Medulla oblongata (tissue), 1 donor: ENCODE measurements around the gene PTPRF.
A peak's percentile ranks its signal among the peaks of the same experiment; 100 is the strongest.
"Not testable (repeated sequence)": the region's sequence is repeated elsewhere in the genome, so short reads cannot be mapped to it uniquely, and the experiment has no call there.

Experiments
- DNase-seq: peaks from one replicate; pipeline ENCODE4 v3.0.0-alpha.2; 2015; ENCODE audit errors: extremely low spot score

Gene PTPRF

DNA sequence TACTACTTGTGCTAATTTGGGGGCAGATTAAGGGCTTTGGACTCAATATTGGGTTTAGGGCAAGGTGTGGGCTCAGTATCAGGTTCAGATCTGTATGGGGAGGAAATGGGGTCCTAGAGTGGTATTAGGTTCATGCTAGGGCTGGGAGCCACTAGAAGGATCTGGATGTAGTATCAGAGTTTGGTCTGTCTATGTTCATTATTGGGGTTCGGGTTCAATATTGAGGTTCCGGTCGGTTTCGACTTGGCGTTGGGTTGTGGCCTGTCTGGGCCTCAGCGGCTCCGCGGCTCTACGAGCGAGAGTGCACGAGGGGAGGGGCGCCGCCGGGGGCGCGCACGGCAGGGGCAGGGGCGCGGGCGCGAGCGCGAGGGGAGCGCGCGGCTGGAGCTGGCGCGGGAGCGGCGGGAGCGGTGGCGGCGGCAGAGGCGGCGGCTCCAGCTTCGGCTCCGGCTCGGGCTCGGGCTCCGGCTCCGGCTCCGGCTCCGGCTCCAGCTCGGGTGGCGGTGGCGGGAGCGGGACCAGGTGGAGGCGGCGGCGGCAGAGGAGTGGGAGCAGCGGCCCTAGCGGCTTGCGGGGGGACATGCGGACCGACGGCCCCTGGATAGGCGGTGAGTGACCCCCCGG lies at the start of gene PTPRF:
Gene PTPRF (plus strand): TSS at position 401 of the 624 bp plus-strand sequence. CDS start 14,193 bp downstream, outside the sequence.
- DNase-seq, result peak; percentile 67

GRCh38 chr1:43481491-43481890 lies 49.2 kb upstream of the PTPRF start:
- no peak for DNase-seq

DNA sequence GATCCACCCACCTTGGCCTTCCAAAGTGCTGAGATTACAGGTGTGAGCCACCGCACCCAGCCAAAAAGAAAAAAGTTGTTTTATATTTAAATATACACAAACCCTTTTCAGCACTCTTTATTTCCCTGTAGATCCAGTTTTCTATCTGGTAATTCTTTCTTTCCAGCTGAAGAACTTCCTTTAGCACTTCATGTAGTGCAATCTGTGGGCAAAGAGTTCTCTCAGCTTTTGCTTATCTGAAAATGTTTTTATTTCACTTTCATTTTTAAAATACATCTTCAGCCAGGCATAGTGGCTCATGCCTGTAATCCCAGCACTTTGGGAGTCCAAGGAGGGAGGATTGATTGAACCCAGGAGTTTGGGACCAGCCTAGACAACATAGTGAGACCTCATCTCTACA lies 48.5 kb upstream of the PTPRF start:
- no peak for DNase-seq

- no peak for DNase-seq
Measured at GRCh38 chr1:43484367-43484766, 46.3 kb upstream of the PTPRF start.

DNA sequence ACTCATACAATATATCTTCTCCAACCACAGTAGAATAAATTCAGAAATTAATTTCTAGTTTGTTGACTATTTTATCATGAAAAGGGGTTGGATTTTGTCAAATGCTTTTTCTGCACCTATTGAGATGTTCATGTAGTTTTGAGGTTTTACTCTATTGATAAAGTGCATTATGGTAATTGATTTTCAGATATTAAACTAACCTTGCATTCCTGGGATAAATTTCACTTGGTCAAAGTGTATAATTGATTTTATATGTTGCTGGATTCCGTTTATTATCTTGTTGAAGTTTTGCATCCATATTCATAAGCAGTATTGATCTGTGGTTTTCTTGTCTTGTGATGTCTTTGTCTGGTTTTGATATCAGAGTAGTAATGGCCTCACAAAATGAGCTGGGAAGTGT lies 42.5 kb upstream of the PTPRF start:
- no peak for DNase-seq

DNA sequence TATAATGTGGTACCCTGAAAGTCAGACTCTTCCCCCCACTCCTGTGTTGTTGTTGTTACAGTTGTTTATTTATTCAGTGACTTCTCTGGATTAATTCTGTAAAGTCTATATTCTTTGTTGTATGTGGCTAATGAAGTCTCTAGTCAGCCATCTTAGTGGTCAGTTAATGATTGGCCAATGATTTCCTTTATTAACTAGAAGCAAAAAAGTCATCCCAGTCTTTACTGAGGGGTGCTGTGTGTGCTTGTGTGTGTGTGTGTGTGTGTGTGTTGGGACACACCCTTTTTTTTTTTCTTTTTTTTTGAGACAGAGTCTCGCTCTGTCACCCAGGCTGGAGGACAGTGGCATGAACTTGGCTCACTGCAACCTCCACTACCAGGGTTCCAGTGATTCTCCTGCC lies 39.6 kb upstream of the PTPRF start:
- DNase-seq, result no peak

GRCh38 chr1:43492826-43493225 lies 37.9 kb upstream of the PTPRF start:
- DNase-seq, result no peak

- no peak for DNase-seq
Measured at GRCh38 chr1:43493661-43494450, 36.8 kb upstream of the PTPRF start.

DNA sequence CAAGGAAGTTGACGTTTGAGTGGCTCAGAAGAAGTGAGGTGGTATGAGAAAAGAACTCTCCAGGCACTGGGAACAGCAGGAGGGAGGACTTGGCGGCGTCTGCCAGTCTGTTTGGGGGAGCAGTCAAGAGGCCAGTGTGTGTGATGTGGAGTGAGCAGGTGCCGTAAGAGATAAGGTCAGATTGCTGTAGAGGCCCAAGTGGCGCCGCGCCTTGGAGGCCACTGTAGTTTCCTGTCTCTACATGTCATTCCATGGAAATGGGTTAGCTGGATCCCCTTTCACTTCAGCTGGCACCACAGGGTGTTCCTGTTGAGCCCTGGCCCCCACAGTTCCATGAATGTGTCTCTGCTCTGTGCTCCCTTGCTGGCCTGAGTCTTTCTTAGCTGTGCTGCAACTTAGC lies 35.5 kb upstream of the PTPRF start:
- no peak for DNase-seq

DNA sequence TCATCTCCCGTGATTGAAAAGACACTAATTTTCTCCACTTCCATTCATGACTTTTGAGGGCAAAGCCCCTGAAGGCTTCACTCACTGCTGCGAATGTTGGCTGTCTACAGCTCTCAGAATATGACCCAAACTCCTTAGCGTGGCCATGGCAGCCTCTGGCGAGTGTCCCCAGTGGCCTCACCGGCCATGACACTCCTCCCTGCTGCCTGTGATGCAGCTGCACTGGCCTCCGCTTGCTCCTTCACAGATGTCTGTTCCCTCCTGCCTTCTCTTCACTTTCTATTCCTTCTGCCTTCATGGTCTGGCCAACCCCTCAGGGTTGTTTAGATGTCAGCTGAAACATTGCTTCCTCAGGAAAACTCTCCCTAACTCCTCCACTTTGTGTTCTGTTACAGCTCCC lies 30.8 kb upstream of the PTPRF start:
- DNase-seq, result no peak

- DNase-seq, result not testable (repeated sequence)
Measured at GRCh38 chr1:43501806-43502205, 28.9 kb upstream of the PTPRF start.

- DNase-seq, result no peak
Measured at GRCh38 chr1:43503534-43503933, 27.1 kb upstream of the PTPRF start.

- DNase-seq, result no peak
Measured at GRCh38 chr1:43505077-43505780, 25.5 kb upstream of the PTPRF start.

GRCh38 chr1:43506233-43506632 lies 24.4 kb upstream of the PTPRF start:
- DNase-seq, result no peak

DNA sequence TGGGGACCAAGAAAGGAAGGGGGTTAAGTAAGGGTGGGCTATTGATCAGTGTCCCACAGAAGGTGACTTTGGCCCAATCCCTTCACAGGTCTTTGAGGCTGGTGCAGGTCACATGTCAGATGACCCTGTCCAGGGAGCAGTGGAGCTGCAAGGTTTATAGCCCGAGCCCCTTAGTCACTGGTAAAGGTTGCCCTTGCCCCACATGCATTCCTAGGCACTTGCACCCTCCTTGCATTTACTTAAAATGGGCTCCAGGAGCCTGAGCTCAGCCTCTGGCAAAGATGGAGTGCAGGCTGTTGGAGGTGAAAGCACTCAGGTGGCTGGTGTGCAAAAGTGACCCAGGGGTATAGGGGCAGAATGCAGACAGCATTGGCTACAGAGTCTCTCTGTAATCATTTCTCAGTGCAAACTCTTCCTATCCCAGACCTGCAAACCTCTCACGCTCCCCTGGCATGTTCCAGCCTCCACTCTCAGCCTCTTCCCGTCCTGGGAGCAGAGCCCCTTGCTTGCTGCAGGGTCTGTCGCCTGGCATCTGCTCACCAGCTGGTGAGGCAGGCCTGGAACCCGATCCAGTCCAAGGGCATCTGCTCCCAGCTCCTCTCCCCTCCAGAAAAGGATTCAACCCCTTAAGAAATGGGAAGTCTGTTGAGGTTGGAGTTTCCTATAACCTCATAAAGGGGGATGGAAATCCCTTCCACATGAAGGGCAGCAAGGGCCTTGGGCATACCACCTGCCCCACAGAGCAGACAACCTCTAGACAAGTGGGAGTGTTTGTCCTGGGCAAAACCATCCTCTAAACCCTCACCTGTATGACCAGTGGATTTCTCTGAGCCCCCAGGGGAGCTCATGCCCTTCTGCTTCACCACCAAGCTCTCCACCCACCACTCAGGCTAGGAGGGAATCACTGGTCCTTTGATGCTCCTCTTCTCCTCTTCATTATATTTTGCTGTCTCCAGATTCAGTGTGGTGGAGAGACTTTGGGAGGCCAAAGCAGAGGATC lies 23.1 kb upstream of the PTPRF start:
- no peak for DNase-seq

DNA sequence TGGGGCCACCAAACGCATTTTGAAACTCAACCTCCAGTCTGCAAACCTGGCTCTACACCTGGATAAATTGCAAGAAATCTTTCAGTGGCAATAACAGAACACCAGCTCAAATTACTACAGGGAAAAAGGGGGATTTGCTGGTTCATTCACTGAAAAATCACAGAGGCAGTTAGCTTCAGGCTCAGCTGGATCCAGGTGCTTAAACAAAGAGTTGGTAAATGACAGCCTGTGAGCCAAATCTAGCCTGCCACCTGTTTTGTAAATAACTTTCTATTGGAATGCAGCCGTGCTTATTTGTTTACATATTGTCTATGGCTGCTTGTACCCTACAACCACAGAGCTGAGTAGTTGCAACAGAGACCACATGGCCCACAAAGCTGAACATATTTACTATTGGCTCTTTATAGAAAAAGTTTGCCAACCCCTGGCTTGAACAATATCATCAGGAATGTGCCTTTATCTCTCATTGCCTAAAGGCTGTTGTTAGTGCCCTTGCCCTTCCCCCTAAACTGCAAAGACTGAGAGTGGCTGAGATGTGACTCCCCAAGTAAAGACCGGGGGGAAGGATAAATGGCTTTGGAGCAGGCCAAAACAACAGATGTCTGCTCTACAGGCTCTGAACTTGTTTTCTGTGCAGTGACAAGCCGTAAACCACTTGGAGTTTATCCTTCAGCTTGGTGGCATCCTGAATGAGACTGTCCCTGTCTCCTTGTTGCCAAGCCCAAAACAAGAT lies 21.5 kb upstream of the PTPRF start:
- no peak for DNase-seq

- DNase-seq, result no peak
Measured at GRCh38 chr1:43509740-43510375, 20.8 kb upstream of the PTPRF start.

DNA sequence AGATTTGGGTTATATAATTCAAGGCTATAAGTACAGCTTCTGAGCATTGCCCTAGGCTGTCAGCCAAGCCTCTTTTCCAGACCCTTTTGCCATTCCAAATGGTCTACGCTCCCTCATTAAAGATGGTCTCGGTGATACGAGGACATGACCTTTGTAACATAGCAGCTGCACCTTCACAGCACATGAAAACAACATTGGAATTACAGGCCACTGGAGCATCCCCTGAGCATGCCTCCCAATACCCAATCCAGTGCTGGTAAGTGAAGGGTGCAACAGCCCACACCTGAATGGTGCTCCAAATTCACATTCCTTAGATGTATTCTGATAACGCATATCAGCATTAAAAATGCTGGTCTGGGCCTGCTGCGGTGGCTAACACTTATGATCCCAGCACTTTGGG lies 20.1 kb upstream of the PTPRF start:
- no peak for DNase-seq

- DNase-seq, result no peak
Measured at GRCh38 chr1:43511394-43511793, 19.3 kb upstream of the PTPRF start.

DNA sequence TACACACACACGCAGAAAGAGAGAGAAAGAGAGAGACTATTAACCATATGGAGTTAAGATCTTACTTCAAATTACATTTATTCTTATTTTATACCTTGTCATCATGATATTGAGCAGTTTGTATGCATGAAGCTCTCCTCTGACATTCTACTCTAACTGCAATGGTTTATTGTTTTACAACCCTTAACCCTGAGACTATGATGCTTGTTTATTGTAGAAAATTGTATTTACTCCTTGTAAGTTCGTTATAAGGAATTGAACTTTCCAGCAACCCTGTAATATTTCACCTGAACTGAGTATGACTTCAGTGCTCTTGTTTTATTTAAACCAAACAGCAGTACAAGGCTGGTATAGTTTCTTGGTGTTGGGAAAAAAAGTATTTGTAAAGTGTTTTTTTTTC lies 18.6 kb upstream of the PTPRF start:
- no peak for DNase-seq
